WTC11 (cell line): ENCODE measurements around the gene STK16.

ENCODE experiments used
- CREM ChIP-seq: sonication (generic); formaldehyde crosslinking; IDR thresholded peaks from 2 replicates; pipeline ENCODE4 v1.8.1; 2022; ENCODE audit warnings: mild to moderate bottlenecking, missing genetic modification reagents, moderate library complexity
- JUN ChIP-seq: sonication (generic); formaldehyde crosslinking; IDR thresholded peaks from 2 replicates; pipeline ENCODE4 v1.8.0; 2023; ENCODE audit warnings: mild to moderate bottlenecking, missing genetic modification reagents
- MLX ChIP-seq: sonication (generic); formaldehyde crosslinking; IDR thresholded peaks from 2 replicates; pipeline ENCODE4 v1.8.1; 2023; ENCODE audit warnings: mild to moderate bottlenecking, missing genetic modification reagents, moderate library complexity
- NFATC4 ChIP-seq: fragments of 250-450 bp; sonication (Bioruptor Pico); IDR thresholded peaks from 2 replicates; pipeline ENCODE4 v1.9.0; 2021; ENCODE audit warnings: mild to moderate bottlenecking
- TCF7 ChIP-seq: sonication (generic); formaldehyde crosslinking; IDR thresholded peaks from 2 replicates; pipeline ENCODE4 v1.8.0; 2022; ENCODE audit warnings: mild to moderate bottlenecking, low read depth, missing genetic modification reagents, moderate library complexity
- USF2 ChIP-seq: sonication (generic); formaldehyde crosslinking; IDR thresholded peaks from 2 replicates; pipeline ENCODE4 v1.8.1; 2023; ENCODE audit warnings: mild to moderate bottlenecking, missing genetic modification reagents, moderate library complexity
- ZBTB43 ChIP-seq: sonication (generic); formaldehyde crosslinking; IDR thresholded peaks from 2 replicates; pipeline ENCODE4 v1.8.1; 2023; ENCODE audit warnings: mild to moderate bottlenecking, missing genetic modification reagents
- ZNF121 ChIP-seq: sonication (generic); formaldehyde crosslinking; IDR thresholded peaks from 2 replicates; pipeline ENCODE4 v1.8.0; 2023; ENCODE audit warnings: missing genetic modification reagents
- ZNF232 ChIP-seq: sonication (generic); formaldehyde crosslinking; IDR thresholded peaks from 2 replicates; pipeline ENCODE4 v1.8.0; 2022; ENCODE audit warnings: mild to moderate bottlenecking, missing genetic modification reagents
- ZNF263 ChIP-seq: sonication (generic); formaldehyde crosslinking; IDR thresholded peaks from 2 replicates; pipeline ENCODE4 v1.8.1; 2022; ENCODE audit warnings: low read depth, mild to moderate bottlenecking, moderate library complexity, missing genetic modification reagents
- TF ChIP-seq, protein P1 (sequence below): fragments of 200-600 bp; IDR thresholded peaks from 2 replicates; pipeline ENCODE4 v1.8.0; 2022; ENCODE audit warnings: antibody characterized with exemption
- TF ChIP-seq, protein P2 (sequence below): sonication (generic); formaldehyde crosslinking; IDR thresholded peaks from 2 replicates; pipeline ENCODE4 v1.8.0; 2022; ENCODE audit warnings: mild to moderate bottlenecking, missing genetic modification reagents

GRCh38 chr2:219221957-219222518, 23.2 kb upstream of the STK16 start:
- TF ChIP-seq, protein P1, sequence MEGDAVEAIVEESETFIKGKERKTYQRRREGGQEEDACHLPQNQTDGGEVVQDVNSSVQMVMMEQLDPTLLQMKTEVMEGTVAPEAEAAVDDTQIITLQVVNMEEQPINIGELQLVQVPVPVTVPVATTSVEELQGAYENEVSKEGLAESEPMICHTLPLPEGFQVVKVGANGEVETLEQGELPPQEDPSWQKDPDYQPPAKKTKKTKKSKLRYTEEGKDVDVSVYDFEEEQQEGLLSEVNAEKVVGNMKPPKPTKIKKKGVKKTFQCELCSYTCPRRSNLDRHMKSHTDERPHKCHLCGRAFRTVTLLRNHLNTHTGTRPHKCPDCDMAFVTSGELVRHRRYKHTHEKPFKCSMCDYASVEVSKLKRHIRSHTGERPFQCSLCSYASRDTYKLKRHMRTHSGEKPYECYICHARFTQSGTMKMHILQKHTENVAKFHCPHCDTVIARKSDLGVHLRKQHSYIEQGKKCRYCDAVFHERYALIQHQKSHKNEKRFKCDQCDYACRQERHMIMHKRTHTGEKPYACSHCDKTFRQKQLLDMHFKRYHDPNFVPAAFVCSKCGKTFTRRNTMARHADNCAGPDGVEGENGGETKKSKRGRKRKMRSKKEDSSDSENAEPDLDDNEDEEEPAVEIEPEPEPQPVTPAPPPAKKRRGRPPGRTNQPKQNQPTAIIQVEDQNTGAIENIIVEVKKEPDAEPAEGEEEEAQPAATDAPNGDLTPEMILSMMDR, result no peak
- TF ChIP-seq ZNF232 (no peak), JUN (no peak), CREM (CRISPR knock-in tag) (no peak), MLX (CRISPR knock-in tag) (no peak), ZBTB43 (CRISPR knock-in tag) (no peak), ZNF121 (CRISPR knock-in tag) (no peak), ZNF263 (CRISPR knock-in tag) (no peak), USF2 (CRISPR knock-in tag) (no peak), NFATC4 (CRISPR knock-in tag) (no peak), TCF7 (CRISPR knock-in tag) (no peak)
- TF ChIP-seq, protein P2, sequence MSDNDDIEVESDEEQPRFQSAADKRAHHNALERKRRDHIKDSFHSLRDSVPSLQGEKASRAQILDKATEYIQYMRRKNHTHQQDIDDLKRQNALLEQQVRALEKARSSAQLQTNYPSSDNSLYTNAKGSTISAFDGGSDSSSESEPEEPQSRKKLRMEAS, result no peak
